AG04450 (cell line): ENCODE data around the gene RPS25. TPM values are rescaled to one million over a fixed set of nuclear protein-coding genes. Genes with fewer than 3 reads are reported as not detected.

Source experiments
- CTCF ChIA-PET: fragments of 300-600, 350-600 bp; formaldehyde crosslinking; extraction: SDS; loops from one replicate; lab custom pipeline; 2022; ENCODE audit warnings: antibody characterized with exemption, inconsistent platforms; lab: Charles Lee
- POLR2A ChIA-PET: fragments of 350-600 bp; formaldehyde crosslinking; extraction: SDS; loops from one replicate; lab custom pipeline; 2021; ENCODE audit warnings: antibody characterized with exemption, inconsistent platforms; lab: Yijun Ruan, JAX
- DNase-seq: peaks from one replicate; pipeline ENCODE4 v3.0.0-alpha.2; 2011; ENCODE audit warnings: low read depth, low spot score
- H3K27ac ChIP-seq: one replicate; pipeline ENCODE4 v1.5.1; 2012; ENCODE audit warnings: low read depth, low read length, control low read depth
- H3K27me3 ChIP-seq: one replicate; pipeline ENCODE4 v1.6.0; 2012; ENCODE audit warnings: low read length; ENCODE audit not compliant: control insufficient read depth, insufficient read depth
- H3K4me3 ChIP-seq: 2 replicates; pipeline ENCODE4 v1.5.1; 2011; ENCODE audit warnings: mild to moderate bottlenecking, low read depth, low read length, control low read depth
- H3K9me3 ChIP-seq: 2 replicates; pipeline ENCODE4 v1.5.1; 2012; ENCODE audit warnings: low read length; ENCODE audit not compliant: control insufficient read depth, insufficient read depth
- CTCF ChIP-seq: IDR thresholded peaks from 2 replicates; pipeline ENCODE4 v1.5.1; 2011; ENCODE audit warnings: low read depth, low read length, control low read depth, inconsistent platforms
- polyA plus RNA-seq: library from polyadenylated mRNA; depleted of rRNA; stranded (reverse); fragments of >200 nt; gene quantifications from 2 replicates; pipeline ENCODE4 v1.2.3, GENCODE V29; 2011

The RPS25 gene
- polyA plus RNA-seq, 1 experiment, result 1,059 TPM

- CTCF ChIA-PET, result no interaction called here
- Histone ChIP-seq H3K27me3 (no peaks in the 10 kb centered on the region), H3K27ac (no peak overlapping the region), H3K9me3 (no peaks in the 10 kb centered on the region; the same call in 1 of the 2 replicates), H3K4me3 (no peak overlapping the region)
- no peak for TF ChIP-seq CTCF
- no peak for DNase-seq
- POLR2A ChIA-PET, result no interaction called here
Measured at GRCh38 chr11:119054418-119054817, 36.3 kb upstream of the RPS25 start.

GRCh38 chr11:119052163-119052814, 34.1 kb upstream of the RPS25 start:
- no peak for TF ChIP-seq CTCF
- H3K4me3 ChIP-seq, result no peak overlapping the region
- ChIA-PET POLR2A (no interaction called here), CTCF (no interaction called here)
- H3K27ac ChIP-seq, result no peak overlapping the region
- H3K27me3 ChIP-seq, result no peaks in the 10 kb centered on the region
- no peak for DNase-seq
- no peaks in the 10 kb centered on the region; the same call in 1 of the 2 replicates for H3K9me3 ChIP-seq

GRCh38 chr11:119051440-119052162, 33.5 kb upstream of the RPS25 start:
- Histone ChIP-seq H3K27me3 (no peaks in the 10 kb centered on the region), H3K9me3 (no peaks in the 10 kb centered on the region; the same call in 1 of the 2 replicates), H3K27ac (no peak overlapping the region), H3K4me3 (no peak overlapping the region)
- CTCF ChIA-PET, result no interaction called here
- no peak for DNase-seq
- POLR2A ChIA-PET, result no interaction called here
- TF ChIP-seq CTCF, result no peak

GRCh38 chr11:119049081-119049480, 30.9 kb upstream of the RPS25 start:
- no peaks in the 10 kb centered on the region for H3K27me3 ChIP-seq
- DNase-seq, result no peak
- CTCF ChIA-PET, result interaction anchor here (1.6 kb wide), 1 partner anchor 18 kb away, joined by 8 read pairs; no protein-coding TSS in a partner anchor
- H3K4me3 ChIP-seq, result no peak overlapping the region
- H3K27ac ChIP-seq, result no peak overlapping the region
- POLR2A ChIA-PET, result no interaction called here
- no peak for TF ChIP-seq CTCF
- H3K9me3 ChIP-seq, result no peaks in the 10 kb centered on the region; the same call in 1 of the 2 replicates

- Histone ChIP-seq H3K27ac (no peak overlapping the region), H3K4me3 (no peak overlapping the region), H3K27me3 (no peaks in the 10 kb centered on the region), H3K9me3 (no peaks in the 10 kb centered on the region; the same call in 1 of the 2 replicates)
- ChIA-PET POLR2A (no interaction called here), CTCF (interaction anchor here (1.6 kb wide), 1 partner anchor 17 kb away, joined by 8 read pairs; no protein-coding TSS in a partner anchor)
- DNase-seq, result no peak
- TF ChIP-seq CTCF, result no peak
Measured at GRCh38 chr11:119048644-119049043, 30.5 kb upstream of the RPS25 start.
